Naive B cell (primary cell): ENCODE results near the gene PTPRD. TPM values are rescaled to one million over a fixed set of nuclear protein-coding genes. Genes with fewer than 3 reads are reported as not detected.
"Not testable (repeated sequence)": the region's sequence is repeated elsewhere in the genome, so short reads cannot be mapped to it uniquely, and the experiment has no call there.

ENCODE experiments used
- ATAC-seq, 2 donors: fragments of 150-1000 bp; cut with Tn5 transposase; 2 replicates each; pipeline ENCODE4 v1.10.0; 2021; ENCODE audit warnings: low read depth in 2 of 2, mild to moderate bottlenecking in 2 of 2, moderate library complexity in 2 of 2
- DNase-seq: peaks from one replicate; pipeline ENCODE4 v3.0.0; 2022
- H3K27ac Mint-ChIP-seq, 6 donors: one replicate each; pipeline ENCODE4 v1.8.0; 2020 to 2022; ENCODE audit warnings: mild to moderate bottlenecking in 6 of 6, mixed read lengths in 6 of 6, moderate library complexity in 5 of 6, inconsistent platforms in 2 of 6
- H3K27me3 Mint-ChIP-seq, 3 donors: one replicate each; pipeline ENCODE4 v1.8.0; 2021 to 2022; ENCODE audit warnings: mixed read lengths in 3 of 3, mild to moderate bottlenecking in 1 of 3
- H3K36me3 Mint-ChIP-seq, 2 donors: one replicate each; pipeline ENCODE4 v1.8.0; 2020 to 2022; ENCODE audit warnings: mixed read lengths in 2 of 2, inconsistent platforms in 1 of 2, mild to moderate bottlenecking in 1 of 2
- H3K4me1 Mint-ChIP-seq, 3 donors: one replicate each; pipeline ENCODE4 v1.8.0; 2020 to 2022; ENCODE audit warnings: mixed read lengths in 3 of 3, inconsistent platforms in 1 of 3, mild to moderate bottlenecking in 1 of 3, moderate library complexity in 1 of 3
- H3K4me3 Mint-ChIP-seq, 8 donors: one replicate each; pipeline ENCODE4 v1.8.0; 2020 to 2022; ENCODE audit warnings: mild to moderate bottlenecking in 8 of 8, mixed read lengths in 8 of 8, moderate library complexity in 8 of 8, inconsistent platforms in 2 of 8
- H3K9me3 Mint-ChIP-seq, 7 donors: one replicate each; pipeline ENCODE4 v1.8.0; 2020 to 2022; ENCODE audit warnings: mixed read lengths in 7 of 7, mild to moderate bottlenecking in 5 of 7, inconsistent platforms in 2 of 7, moderate library complexity in 1 of 7
- polyA plus RNA-seq, 6 donors: library from polyadenylated mRNA; unstranded; fragments of 300-500 nt; fragmentation: Illumina TruSeq; gene quantifications; one replicate each; pipeline ENCODE4 v1.2.3, GENCODE V29; 2021; ENCODE audit warnings: low read depth in 6 of 6

Gene PTPRD
- polyA plus RNA-seq, 6 donors from 2014 or later = not detected

DNA sequence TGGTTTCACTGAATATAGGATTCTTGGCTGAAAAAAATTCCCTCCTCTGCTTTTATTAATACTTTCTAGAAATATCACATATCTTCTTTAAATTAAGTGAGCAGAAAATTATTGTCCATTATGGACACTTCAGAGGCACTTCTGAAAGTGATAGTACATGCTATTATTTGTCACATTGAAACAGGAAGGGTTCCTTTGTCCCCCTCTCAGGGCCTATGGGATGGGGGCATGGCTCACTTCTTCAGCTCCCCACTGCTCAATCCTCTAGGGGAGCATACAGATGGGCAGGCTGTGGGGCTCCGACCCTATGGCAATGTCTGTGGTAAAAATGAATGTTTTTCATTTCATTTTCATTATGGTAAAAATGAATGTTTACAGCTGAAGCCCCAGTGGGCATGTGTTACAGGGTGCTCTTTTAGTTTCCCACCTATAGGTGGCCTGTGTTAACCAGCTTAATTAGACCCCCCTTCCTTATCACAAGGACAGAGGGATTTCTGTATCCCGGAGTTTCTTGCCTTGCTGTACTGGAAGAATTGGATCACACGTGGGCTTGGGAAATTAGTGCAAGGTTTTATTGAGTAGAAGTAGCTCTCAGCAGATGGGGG, 1225.2 kb downstream of the PTPRD start:
- Mint-ChIP-seq H3K4me3 (no peak overlapping the region), H3K27ac (no peak overlapping the region), H3K4me1 (no peaks in the 10 kb centered on the region), H3K27me3 (no peaks in the 10 kb centered on the region), H3K9me3 (peaks cover 0 to 6% (median 0%) of the 10 kb centered on the region in 7 donors), H3K36me3 (no peaks in the 10 kb centered on the region)
- no peak for DNase-seq
- no peak for ATAC-seq

DNA sequence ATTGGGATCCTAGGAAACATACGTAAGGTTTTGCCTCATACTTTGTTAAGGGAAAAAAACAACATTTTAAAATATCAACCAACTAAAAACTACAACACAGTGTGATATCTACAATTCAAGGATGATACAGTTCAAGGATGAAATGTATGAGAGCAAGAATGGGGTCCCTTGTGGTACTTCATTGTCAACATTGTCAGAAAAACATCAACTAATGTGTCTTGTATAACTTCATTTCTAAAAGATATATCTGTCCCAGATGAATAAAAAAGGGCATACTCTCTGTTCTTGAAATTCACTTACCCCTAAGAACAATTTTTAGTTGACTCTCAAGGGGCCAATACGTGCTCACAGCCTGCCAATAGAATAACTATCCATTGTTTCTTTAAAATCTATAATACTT, 1250.5 kb downstream of the PTPRD start:
- no peaks in the 10 kb centered on the region for H3K36me3 Mint-ChIP-seq
- no peaks in the 10 kb centered on the region for H3K9me3 Mint-ChIP-seq
- no peak overlapping the region for H3K27ac Mint-ChIP-seq
- ATAC-seq (no peak), DNase-seq (no peak)
- H3K27me3 Mint-ChIP-seq = no peaks in the 10 kb centered on the region
- no peak overlapping the region for H3K4me3 Mint-ChIP-seq
- H3K4me1 Mint-ChIP-seq = no peaks in the 10 kb centered on the region

DNA sequence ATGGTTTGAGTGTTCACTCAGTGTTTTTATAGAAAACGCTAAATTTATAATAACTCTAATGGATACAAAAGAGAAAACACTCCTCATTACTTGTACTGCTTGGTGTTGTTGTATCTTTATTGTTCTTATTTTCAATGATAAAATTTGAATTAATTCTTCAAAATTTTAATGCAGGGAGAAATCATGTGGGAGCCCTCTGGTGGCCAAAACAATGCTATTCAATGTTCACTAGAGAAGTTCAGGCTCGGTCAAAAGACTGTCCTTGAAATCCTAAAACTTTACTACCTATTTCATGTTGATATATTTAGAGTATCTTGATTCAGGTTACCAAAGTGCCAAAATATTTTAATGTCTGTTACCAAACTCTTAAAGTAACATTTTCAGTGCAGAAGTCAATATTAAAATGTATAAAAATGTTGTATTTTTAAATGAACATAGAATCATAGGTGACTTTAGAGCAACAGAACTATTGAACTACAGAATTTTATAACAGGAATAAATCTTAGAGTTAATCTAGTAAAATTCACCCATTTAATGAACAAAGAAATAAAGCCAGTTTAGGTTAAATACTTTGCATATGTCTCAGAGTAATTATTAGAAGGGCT, 1259.8 kb downstream of the PTPRD start:
- peaks cover 0 to 7% (median 0%) of the 10 kb centered on the region in 3 donors for H3K4me1 Mint-ChIP-seq
- H3K9me3 Mint-ChIP-seq = no peaks in the 10 kb centered on the region
- no peak overlapping the region for H3K4me3 Mint-ChIP-seq
- no peak overlapping the region for H3K27ac Mint-ChIP-seq
- H3K36me3 Mint-ChIP-seq = no peaks in the 10 kb centered on the region
- ATAC-seq (no peak), DNase-seq (no peak)
- no peaks in the 10 kb centered on the region for H3K27me3 Mint-ChIP-seq

DNA sequence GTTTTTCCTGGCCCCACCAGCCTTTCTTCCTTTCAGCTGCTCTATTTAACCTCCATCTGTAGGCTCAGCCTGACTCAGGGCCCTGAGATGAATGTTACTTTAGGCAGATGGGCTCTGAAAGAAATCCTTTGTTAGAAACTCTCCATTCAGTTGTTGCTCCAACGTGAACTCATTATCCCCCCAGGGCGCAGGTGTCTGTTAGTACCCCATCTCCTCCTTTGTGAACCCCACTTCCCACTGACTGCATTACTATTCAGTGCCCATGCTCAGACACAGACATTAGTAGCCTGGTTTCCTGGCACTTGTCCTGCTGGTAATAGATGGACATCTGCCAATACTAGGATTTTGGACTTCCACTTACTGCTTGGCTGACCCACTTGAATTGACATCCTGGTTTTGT, 1271.6 kb downstream of the PTPRD start:
- ATAC-seq = no peak
- no peaks in the 10 kb centered on the region for H3K36me3 Mint-ChIP-seq
- H3K4me3 Mint-ChIP-seq = no peak overlapping the region

DNA sequence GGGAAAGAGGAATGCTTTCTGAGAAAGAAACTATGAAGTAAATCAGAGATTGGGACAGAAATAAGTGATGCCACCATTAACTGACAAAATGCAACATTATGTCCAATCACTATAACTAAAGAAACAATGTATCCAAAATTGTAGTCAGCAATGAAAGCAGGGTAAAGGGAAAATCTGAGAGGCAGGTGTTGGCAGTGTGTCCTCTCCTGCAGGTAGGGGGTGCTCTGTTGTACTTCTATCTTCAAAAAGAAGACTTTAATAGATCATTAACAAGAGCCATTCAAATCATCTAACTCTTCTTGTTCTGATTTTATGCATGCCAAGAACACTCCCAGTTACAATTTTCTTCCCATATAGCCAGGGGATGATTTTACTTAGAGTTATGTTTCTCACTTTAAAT, 1275.7 kb downstream of the PTPRD start:
- no peaks in the 10 kb centered on the region for H3K27me3 Mint-ChIP-seq
- H3K36me3 Mint-ChIP-seq = no peaks in the 10 kb centered on the region
- no peak overlapping the region for H3K27ac Mint-ChIP-seq
- no peaks in the 10 kb centered on the region for H3K9me3 Mint-ChIP-seq
- no peaks in the 10 kb centered on the region for H3K4me1 Mint-ChIP-seq
- ATAC-seq = no peak
- no peak for DNase-seq
- no peak overlapping the region for H3K4me3 Mint-ChIP-seq

More for the DNA sequence above, 1271.6 kb downstream of the PTPRD start:
- H3K4me1 Mint-ChIP-seq = no peaks in the 10 kb centered on the region
- DNase-seq = no peak
- H3K27me3 Mint-ChIP-seq = no peaks in the 10 kb centered on the region
- peaks cover 0 to 6% (median 2%) of the 10 kb centered on the region in 7 donors for H3K9me3 Mint-ChIP-seq
- no peak overlapping the region for H3K27ac Mint-ChIP-seq

DNA sequence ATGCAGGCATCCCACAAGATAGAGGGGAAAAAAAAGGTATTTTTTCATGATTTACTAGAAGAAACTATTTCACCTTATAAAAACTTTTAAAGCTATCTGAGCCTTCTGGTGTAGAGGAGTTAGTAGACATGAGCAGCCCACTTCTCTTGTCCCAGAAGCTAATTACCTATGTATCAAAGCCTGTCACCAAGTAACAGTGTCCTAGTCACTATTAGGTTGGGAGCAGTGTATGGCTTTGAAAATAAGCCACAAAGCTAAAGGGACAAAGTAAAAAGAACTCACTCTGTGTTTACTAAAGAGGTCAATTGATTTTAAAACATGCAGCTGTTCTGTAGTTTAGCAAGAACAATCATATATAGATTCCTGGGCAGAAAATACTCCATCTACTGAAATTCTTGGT, 1286.1 kb downstream of the PTPRD start:
- DNase-seq = no peak
- Mint-ChIP-seq H3K27ac (no peak overlapping the region), H3K9me3 (peaks cover 0 to 14% (median 6%) of the 10 kb centered on the region in 7 donors)

DNA sequence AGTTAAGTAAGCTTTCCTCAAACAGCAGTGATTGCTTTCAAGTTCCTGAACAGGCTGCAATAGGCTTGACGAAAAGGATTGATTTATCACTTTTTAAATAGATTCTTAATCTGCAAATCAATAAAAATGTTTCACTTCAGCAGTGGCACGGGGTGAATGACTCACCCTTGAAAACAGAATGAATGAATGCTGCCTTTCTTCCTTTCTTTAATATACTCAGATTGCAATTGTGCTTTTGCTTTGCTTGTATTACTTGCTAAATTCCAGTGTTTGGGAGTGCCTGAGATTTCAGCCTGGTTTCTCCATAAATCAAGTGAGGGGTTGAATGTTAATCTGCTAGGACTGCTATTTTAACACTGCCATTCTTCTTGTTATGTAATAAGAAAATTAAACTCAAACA, 1293.8 kb downstream of the PTPRD start:
- Mint-ChIP-seq H3K9me3 (peaks cover 0 to 7% (median 4%) of the 10 kb centered on the region in 7 donors), H3K4me3 (no peak overlapping the region), H3K27me3 (no peaks in the 10 kb centered on the region), H3K4me1 (no peaks in the 10 kb centered on the region), H3K36me3 (no peaks in the 10 kb centered on the region), H3K27ac (no peak overlapping the region)
- DNase-seq (no peak), ATAC-seq (no peak)

More for the DNA sequence above, 1286.1 kb downstream of the PTPRD start:
- H3K4me1 Mint-ChIP-seq = no peaks in the 10 kb centered on the region
- no peaks in the 10 kb centered on the region for H3K36me3 Mint-ChIP-seq
- H3K4me3 Mint-ChIP-seq = no peak overlapping the region
- no peaks in the 10 kb centered on the region for H3K27me3 Mint-ChIP-seq
- no peak for ATAC-seq

DNA sequence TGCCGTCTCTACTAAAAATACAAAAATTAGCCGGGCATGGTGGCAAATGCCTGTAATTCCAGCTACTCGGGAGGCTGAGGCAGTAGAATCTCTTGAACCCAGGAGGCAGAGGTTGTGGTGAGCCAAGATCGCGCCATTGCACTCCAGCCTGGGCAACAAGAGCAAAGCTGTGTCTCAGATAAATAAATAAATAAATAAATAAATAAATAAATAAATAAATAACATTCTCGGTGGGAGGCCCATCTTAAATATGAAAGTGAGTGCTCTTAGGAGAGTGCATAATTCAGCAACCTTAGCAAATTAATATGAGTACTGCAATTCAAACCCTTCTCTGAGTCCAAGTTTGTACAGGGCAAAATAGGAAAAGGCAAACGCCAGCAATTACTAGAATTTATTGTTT, 1302.1 kb downstream of the PTPRD start:
- H3K9me3 Mint-ChIP-seq, H3K27me3 Mint-ChIP-seq, H3K4me3 Mint-ChIP-seq, ATAC-seq, H3K27ac Mint-ChIP-seq, DNase-seq, H3K36me3 Mint-ChIP-seq, H3K4me1 Mint-ChIP-seq: not testable (repeated sequence)

DNA sequence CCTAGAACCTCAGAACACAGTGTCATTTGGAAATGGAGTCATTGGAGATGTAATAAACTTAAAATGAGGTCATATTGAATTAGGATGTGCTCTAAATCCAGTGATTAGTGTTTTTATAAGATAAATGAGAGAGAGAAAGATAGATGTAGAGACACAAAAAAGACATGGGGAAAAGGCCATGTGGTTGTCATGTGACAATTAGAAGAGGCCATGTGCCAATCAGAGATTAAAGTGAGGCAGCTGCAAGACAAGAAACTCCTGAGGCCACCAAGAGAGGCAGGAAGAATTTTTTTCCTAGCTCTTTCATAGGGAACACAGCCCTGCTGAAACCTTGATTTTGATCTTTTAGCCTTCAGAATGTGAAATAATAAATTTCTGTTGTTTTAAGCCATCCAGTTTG, 1307.2 kb downstream of the PTPRD start:
- no peaks in the 10 kb centered on the region for H3K36me3 Mint-ChIP-seq
- no peak overlapping the region for H3K4me3 Mint-ChIP-seq
- DNase-seq (no peak), ATAC-seq (no peak)
- H3K27ac Mint-ChIP-seq = no peak overlapping the region
- H3K27me3 Mint-ChIP-seq = no peaks in the 10 kb centered on the region
- H3K9me3 Mint-ChIP-seq = peaks cover 0 to 2% (median 0%) of the 10 kb centered on the region in 7 donors
- no peaks in the 10 kb centered on the region for H3K4me1 Mint-ChIP-seq

DNA sequence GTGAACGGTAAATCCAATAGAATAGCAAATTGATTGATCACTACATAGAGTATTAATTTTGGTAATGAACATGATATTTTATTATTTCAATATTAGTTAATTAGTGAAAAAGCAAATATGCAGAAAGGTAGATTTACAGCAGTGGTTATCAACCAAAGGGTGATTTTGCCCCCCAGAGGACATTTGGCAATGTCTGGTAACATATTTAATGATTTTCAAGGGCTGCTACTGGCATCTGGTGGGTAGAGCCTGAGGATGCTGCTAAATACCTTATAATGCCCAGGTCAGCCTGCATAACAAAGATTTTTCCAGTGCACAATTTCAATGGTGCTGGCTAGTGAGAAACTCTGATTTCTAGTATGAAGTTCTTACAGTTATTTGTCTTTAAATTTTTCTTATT, 1313.7 kb downstream of the PTPRD start:
- no peaks in the 10 kb centered on the region for H3K27me3 Mint-ChIP-seq
- H3K9me3 Mint-ChIP-seq = no peaks in the 10 kb centered on the region
- no peak overlapping the region for H3K4me3 Mint-ChIP-seq
- DNase-seq (no peak), ATAC-seq (no peak)
- no peaks in the 10 kb centered on the region for H3K4me1 Mint-ChIP-seq
- no peaks in the 10 kb centered on the region for H3K36me3 Mint-ChIP-seq
- no peak overlapping the region for H3K27ac Mint-ChIP-seq

DNA sequence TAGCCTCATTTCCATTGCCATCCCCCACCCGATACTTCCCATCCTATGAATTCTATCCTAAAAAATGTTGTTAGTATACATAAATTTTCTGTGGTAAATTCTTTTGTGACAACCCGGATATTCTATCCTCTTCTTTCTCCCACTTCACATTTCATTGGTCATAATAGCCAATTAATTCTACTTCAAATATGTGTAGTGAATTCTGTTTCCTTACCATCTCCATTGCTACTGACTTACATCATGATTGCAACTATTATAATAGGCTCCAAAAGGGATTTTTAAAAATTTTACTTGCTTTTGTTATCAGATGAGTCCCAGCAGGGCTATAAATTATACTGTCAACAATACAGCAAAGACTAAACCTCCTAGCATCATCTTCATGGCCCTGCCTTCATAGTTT, 1326.8 kb downstream of the PTPRD start:
- no peaks in the 10 kb centered on the region for H3K36me3 Mint-ChIP-seq

DNA sequence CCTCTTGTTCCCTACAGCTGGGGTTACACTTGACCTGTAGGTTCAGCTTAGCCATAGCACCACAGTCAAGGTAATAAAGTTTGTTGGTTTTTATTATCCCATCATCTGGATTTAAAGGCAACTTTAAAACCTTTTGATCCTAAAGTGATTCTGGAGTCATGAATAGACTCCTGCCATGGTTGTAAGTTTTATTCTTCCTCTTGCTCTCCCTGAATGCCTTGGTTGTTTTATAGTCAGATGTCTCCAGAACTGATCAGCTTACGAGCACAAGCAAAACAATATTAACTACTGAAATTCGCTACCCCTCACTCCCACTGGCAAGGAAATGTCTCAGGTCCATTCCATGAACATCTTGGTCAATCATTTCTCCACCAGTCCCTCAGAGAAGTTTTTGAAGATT, 1328.6 kb downstream of the PTPRD start:
- Mint-ChIP-seq H3K27ac (no peak overlapping the region), H3K36me3 (no peaks in the 10 kb centered on the region), H3K4me1 (no peaks in the 10 kb centered on the region), H3K4me3 (no peak overlapping the region), H3K27me3 (no peaks in the 10 kb centered on the region), H3K9me3 (peaks cover 0 to 4% (median 0%) of the 10 kb centered on the region in 7 donors)
- no peak for ATAC-seq
- DNase-seq = no peak

More for the DNA sequence above, 1326.8 kb downstream of the PTPRD start:
- no peak overlapping the region for H3K27ac Mint-ChIP-seq
- DNase-seq = no peak
- peaks cover 0 to 2% (median 0%) of the 10 kb centered on the region in 7 donors for H3K9me3 Mint-ChIP-seq
- no peaks in the 10 kb centered on the region for H3K4me1 Mint-ChIP-seq
- H3K4me3 Mint-ChIP-seq = no peak overlapping the region
- no peak for ATAC-seq
- H3K27me3 Mint-ChIP-seq = no peaks in the 10 kb centered on the region

DNA sequence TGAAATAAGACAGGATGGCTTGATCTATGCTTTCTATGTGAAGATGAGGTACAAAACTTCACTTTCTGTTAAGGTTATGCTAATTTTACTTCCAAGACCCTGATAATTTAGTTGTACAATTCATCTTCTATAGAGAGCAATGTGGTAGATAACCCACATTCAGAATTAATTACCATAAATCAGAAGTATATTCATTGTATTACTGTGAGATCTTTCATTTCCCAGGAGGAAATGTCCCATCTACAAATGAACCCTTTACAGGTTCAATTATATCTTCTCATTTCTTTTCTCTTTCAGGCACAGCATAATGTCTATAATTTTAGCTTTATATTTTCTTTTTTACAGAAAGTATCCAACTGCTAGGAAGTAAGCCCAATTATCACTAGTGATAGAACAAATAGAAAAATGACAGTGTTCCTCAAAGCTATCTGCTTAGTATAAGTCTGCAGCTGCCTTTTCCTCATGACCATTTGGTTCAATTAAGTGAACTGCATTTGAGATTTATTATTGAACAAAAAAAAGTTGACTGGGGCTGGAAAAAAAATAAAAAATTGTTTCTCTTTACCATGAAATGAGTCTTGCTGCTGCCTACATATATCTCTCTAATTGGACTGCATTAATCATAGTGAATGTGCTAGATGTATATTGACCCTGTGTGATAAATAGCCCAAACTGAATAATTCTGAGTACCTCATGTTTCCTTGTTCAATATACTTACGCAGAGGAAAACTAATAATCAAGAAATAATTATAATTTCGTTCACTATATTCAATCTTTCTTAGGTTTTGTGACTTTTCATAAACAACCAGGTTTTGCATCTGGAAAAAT, 1329.4 kb downstream of the PTPRD start:
- peaks cover 0 to 4% (median 0%) of the 10 kb centered on the region in 7 donors for H3K9me3 Mint-ChIP-seq
- H3K36me3 Mint-ChIP-seq = no peaks in the 10 kb centered on the region
- H3K4me1 Mint-ChIP-seq = no peaks in the 10 kb centered on the region
- no peaks in the 10 kb centered on the region for H3K27me3 Mint-ChIP-seq
- DNase-seq = no peak
- no peak overlapping the region for H3K4me3 Mint-ChIP-seq
- no peak overlapping the region for H3K27ac Mint-ChIP-seq
- ATAC-seq = no peak

DNA sequence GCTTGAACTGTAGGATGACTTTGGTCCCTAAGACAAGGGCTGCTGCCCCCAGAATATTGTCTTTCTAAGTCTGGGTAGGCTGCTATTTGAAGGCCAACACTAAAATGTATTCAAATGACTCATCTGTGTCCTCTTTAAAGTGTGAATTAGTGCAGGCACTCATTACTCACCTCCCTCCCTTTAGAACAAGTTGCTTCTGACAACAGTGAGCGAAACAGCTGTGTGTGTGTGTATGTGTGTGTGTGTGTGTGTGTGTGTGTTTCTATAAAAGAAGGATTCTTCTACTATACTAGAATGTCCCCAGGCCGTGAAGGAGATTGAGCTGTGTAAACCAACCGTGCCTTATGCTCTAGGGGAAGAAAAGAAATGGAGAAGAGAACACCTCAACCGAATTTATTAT, 1337.2 kb downstream of the PTPRD start:
- H3K4me3 Mint-ChIP-seq = no peak overlapping the region
- no peaks in the 10 kb centered on the region for H3K36me3 Mint-ChIP-seq
- ATAC-seq (no peak), DNase-seq (no peak)
- H3K27ac Mint-ChIP-seq = no peak overlapping the region
- peaks cover 0 to under 1% (median 0%) of the 10 kb centered on the region in 7 donors for H3K9me3 Mint-ChIP-seq
- H3K4me1 Mint-ChIP-seq = no peaks in the 10 kb centered on the region
- no peaks in the 10 kb centered on the region for H3K27me3 Mint-ChIP-seq
